Vagina (tissue), 2 donors: ENCODE measurements around the gene SYT1. TPM values are rescaled to one million over a fixed set of nuclear protein-coding genes. Genes with fewer than 3 reads are reported as not detected.

Experiments
- DNase-seq, 2 donors: peaks; one replicate each; pipeline ENCODE4 v3.0.0-alpha.2; 2017; ENCODE audit errors: extremely low spot score in 2 of 2
- H3K27ac ChIP-seq: fragments of 200-600 bp; sonication (generic); one replicate; pipeline ENCODE4 v1.5.1; 2019
- H3K27me3 ChIP-seq: fragments of 200-600 bp; sonication (generic); one replicate; pipeline ENCODE4 v1.5.1; 2019
- H3K36me3 ChIP-seq, 2 donors: fragments of 200-600 bp; sonication (generic); one replicate each; pipeline ENCODE4 v1.5.1; 2017 to 2019
- H3K4me1 ChIP-seq: fragments of 200-600 bp; sonication (generic); one replicate; pipeline ENCODE4 v1.5.1; 2019
- H3K4me3 ChIP-seq, 2 donors: fragments of 200-600 bp; sonication (generic); 1 replicate in 1 of 2; 2 replicates in 1 of 2; pipeline ENCODE4 v1.5.1; 2016 to 2019
- H3K9me3 ChIP-seq: fragments of 200-600 bp; sonication (generic); one replicate; pipeline ENCODE4 v1.5.1; 2019
- POLR2A ChIP-seq, 2 donors: fragments of 450-650 bp; IDR thresholded peaks; one replicate each; pipeline ENCODE4 v1.6.1; 2017; ENCODE audit warnings: antibody characterized with exemption in 2 of 2, mild to moderate bottlenecking in 2 of 2, moderate library complexity in 2 of 2
- POLR2AphosphoS5 ChIP-seq, 2 donors: sonication (generic); formaldehyde crosslinking; IDR thresholded peaks; one replicate each; pipeline ENCODE4 v1.9.0; 2017; ENCODE audit warnings: antibody characterized with exemption in 2 of 2, mild to moderate bottlenecking in 2 of 2, low read depth in 1 of 2; ENCODE audit not compliant: insufficient read depth in 1 of 2
- intact Hi-C: fragments of 100-400 bp; cut with DNase I; formaldehyde crosslinking; loops from one replicate; pipeline ENCODE4 v1.15.1; 2023
- total RNA-seq: library from RNA; depleted of rRNA; stranded (reverse); fragments of >200 nt; gene quantifications from one replicate; pipeline ENCODE4 v1.2.3, GENCODE V29; 2016
- TF ChIP-seq, protein P1 (sequence below), 3 experiments: fragments of 450-650 bp in 2 of 3; fragments of 200-600 bp in 1 of 3; sonication (generic) in 1 of 3; IDR thresholded peaks; one replicate each; pipeline ENCODE4 v1.5.1; 2017 to 2019; ENCODE audit warnings: antibody characterized with exemption in 3 of 3, mild to moderate bottlenecking in 2 of 3, moderate library complexity in 2 of 3

Gene SYT1
- total RNA-seq, 1 donor from 2014 or later: 13.3 TPM

DNA sequence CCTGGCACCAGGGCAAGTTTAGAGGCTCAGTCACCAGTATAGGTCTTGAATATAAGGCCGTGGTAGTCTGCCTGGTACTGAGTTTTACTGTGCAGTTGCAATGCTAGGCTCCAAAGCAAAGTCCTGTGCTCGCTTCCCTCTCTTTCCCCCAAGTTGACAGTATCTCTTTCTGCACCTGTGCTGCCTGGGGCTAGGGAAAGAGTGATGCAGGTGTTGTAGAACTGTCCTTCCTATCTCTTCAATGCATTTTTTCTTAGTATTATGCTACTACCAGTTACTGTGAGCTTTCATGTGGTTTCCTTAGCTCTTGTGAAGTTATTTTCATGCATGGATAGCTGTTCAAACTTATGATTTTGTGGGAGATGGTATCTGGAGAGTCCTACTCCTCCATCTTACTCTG lies 359.2 kb downstream of the SYT1 start:
- H3K4me3 ChIP-seq: no peak overlapping the region
- intact Hi-C loops: no loop called here
- H3K27ac ChIP-seq: no peak overlapping the region
- no peak for DNase-seq
- H3K36me3 ChIP-seq: no peaks in the 10 kb centered on the region
- no peaks in the 10 kb centered on the region for H3K4me1 ChIP-seq
- no peaks in the 10 kb centered on the region for H3K27me3 ChIP-seq
- no peak for TF ChIP-seq POLR2AphosphoS5 (IDR thresholded peaks at IDR 0.05; ENCODE audit: insufficient read depth in 1 of 2, low read depth in 1 of 2)
- no peak for TF ChIP-seq POLR2A (IDR thresholded peaks at IDR 0.05)
- TF ChIP-seq, protein P1, sequence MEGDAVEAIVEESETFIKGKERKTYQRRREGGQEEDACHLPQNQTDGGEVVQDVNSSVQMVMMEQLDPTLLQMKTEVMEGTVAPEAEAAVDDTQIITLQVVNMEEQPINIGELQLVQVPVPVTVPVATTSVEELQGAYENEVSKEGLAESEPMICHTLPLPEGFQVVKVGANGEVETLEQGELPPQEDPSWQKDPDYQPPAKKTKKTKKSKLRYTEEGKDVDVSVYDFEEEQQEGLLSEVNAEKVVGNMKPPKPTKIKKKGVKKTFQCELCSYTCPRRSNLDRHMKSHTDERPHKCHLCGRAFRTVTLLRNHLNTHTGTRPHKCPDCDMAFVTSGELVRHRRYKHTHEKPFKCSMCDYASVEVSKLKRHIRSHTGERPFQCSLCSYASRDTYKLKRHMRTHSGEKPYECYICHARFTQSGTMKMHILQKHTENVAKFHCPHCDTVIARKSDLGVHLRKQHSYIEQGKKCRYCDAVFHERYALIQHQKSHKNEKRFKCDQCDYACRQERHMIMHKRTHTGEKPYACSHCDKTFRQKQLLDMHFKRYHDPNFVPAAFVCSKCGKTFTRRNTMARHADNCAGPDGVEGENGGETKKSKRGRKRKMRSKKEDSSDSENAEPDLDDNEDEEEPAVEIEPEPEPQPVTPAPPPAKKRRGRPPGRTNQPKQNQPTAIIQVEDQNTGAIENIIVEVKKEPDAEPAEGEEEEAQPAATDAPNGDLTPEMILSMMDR (IDR thresholded peaks at IDR 0.05): no peak
- H3K9me3 ChIP-seq: peaks cover 14% of the 10 kb centered on the region

DNA sequence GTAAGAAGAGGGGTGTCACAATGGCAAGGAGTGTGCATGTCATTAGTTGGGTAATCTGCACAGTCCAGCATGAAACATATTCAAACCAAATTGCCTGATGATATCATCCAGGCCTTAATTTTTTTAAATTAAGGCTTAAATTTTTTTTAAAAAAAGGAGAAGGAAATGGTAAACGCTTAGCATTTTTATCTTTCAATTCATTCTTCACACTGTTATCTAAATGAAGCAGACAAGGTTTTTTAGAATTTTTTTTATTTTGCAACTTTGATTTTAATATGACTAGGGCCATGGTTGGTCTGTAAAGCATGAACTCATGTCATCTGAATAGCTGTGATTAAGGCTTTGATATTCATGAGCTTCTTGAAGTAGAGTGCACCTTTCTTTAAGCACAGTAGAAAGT lies 362.5 kb downstream of the SYT1 start:
- no peak overlapping the region for H3K27ac ChIP-seq
- H3K36me3 ChIP-seq: no peaks in the 10 kb centered on the region
- no peaks in the 10 kb centered on the region for H3K4me1 ChIP-seq
- intact Hi-C loops: no loop called here
- no peak for DNase-seq
- H3K27me3 ChIP-seq: no peaks in the 10 kb centered on the region
- no peak overlapping the region for H3K4me3 ChIP-seq
- TF ChIP-seq POLR2A (IDR thresholded peaks at IDR 0.05): no peak
- no peak for TF ChIP-seq POLR2AphosphoS5 (IDR thresholded peaks at IDR 0.05; ENCODE audit: insufficient read depth in 1 of 2, low read depth in 1 of 2)
- TF ChIP-seq, protein P1 (IDR thresholded peaks at IDR 0.05): no peak
- peaks cover 3% of the 10 kb centered on the region for H3K9me3 ChIP-seq

DNA sequence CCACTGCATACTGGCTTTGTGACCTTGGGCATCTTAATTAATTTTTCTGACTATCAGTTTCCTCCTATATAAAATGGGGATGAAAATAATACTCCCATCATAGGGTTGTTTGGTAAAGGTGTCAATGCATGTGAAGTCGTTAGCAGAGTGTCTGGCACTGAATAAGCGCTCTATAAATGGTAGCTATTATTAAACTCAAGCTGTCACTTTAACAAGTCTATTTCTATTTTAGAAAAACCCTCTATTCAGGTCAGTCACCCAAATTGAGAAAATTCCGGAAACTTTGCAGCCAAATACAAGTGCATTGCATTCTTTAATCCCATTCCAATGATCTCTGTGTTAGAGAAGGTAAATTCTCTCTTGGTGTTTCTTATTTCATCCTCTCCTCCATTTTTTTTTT lies 363.1 kb downstream of the SYT1 start:
- Histone ChIP-seq H3K27me3 (no peaks in the 10 kb centered on the region), H3K4me3 (no peak overlapping the region), H3K4me1 (no peaks in the 10 kb centered on the region), H3K36me3 (no peaks in the 10 kb centered on the region), H3K9me3 (no peaks in the 10 kb centered on the region), H3K27ac (no peak overlapping the region)
- TF ChIP-seq, protein P1 (IDR thresholded peaks at IDR 0.05): no peak
- no peak for TF ChIP-seq POLR2A (IDR thresholded peaks at IDR 0.05)
- no peak for TF ChIP-seq POLR2AphosphoS5 (IDR thresholded peaks at IDR 0.05; ENCODE audit: insufficient read depth in 1 of 2, low read depth in 1 of 2)
- DNase-seq: no peak
- intact Hi-C loops: no loop called here

DNA sequence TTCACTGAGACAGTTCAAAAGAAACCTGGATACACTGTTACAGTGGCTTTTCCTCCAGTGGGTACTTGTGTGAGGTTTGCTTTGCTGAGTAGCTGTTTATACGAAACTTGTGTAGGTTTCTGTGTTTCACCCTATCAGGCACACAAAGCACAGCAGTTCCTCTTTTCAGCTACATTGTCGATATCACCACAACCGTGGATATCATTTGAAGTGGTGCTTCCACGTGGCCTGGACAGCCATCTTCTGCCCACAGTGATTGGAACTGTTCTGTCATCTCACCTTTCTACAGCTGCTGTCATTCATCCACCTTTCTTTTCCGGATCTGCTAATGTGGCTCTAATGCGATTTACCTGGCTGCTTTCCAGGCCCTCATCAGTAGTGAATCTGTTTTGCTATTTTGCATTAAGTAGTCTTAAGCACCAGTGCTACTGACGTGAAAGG lies 368.8 kb downstream of the SYT1 start:
- no peak for TF ChIP-seq POLR2A (IDR thresholded peaks at IDR 0.05)
- TF ChIP-seq POLR2AphosphoS5 (IDR thresholded peaks at IDR 0.05; ENCODE audit: insufficient read depth in 1 of 2, low read depth in 1 of 2): no peak
- TF ChIP-seq, protein P1 (IDR thresholded peaks at IDR 0.05): no peak
- intact Hi-C loops: no loop called here
- no peak overlapping the region for H3K27ac ChIP-seq
- no peaks in the 10 kb centered on the region for H3K9me3 ChIP-seq
- no peak overlapping the region for H3K4me3 ChIP-seq
- H3K36me3 ChIP-seq: no peaks in the 10 kb centered on the region
- no peaks in the 10 kb centered on the region for H3K27me3 ChIP-seq
- no peak for DNase-seq
- H3K4me1 ChIP-seq: no peaks in the 10 kb centered on the region

DNA sequence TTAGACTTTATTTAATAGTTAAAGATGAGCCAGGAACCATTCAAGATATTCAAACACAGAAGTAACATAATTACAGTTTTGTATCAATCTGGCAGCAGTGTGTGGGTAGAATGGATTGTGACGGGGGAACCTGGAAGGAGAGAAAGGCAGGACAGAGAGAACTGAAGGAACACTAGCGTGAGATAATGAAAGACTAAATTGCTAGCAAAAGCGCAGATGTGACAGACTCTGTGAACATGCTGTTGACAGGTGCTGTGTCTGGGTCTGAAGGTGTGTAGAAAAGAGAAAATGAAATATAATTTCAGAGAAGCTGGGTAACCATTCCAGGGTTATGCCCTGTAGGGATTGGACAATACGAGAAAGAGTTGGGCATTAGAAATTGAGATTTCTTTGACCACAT lies 372.3 kb downstream of the SYT1 start:
- Histone ChIP-seq H3K4me3 (no peak overlapping the region), H3K4me1 (no peaks in the 10 kb centered on the region), H3K27ac (no peak overlapping the region), H3K36me3 (no peaks in the 10 kb centered on the region), H3K9me3 (no peaks in the 10 kb centered on the region), H3K27me3 (no peaks in the 10 kb centered on the region)
- TF ChIP-seq POLR2AphosphoS5 (IDR thresholded peaks at IDR 0.05; ENCODE audit: insufficient read depth in 1 of 2, low read depth in 1 of 2): no peak
- TF ChIP-seq, protein P1 (IDR thresholded peaks at IDR 0.05): no peak
- intact Hi-C loops: no loop called here
- no peak for DNase-seq
